Measurements from ENCODE around the gene SLC5A7.

DNA sequence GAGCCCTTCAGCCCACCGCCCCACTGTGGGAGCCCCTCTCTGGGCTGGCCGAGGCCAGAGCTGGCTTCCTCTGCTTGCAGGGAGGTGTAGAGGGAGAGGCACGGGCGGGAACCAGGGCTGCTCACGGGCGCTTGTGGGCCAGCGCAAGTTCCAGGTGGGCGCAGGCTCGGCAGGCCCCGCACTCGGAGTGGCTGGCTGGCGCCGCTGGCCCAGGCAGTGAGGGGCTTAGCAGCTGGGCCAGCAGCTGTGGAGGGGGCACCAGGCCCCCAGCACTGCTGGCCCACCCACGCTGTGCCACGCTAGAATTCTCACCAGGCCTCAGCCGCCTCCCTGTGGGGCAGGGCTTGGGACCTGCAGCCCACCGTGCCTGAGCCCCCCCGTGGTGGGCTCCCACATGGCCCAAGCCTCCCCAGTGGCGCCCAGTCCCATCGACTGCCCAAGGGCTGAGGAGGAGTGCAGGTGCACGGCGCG, 45.2 kb downstream of the SLC5A7 start:
- no peak for TF ChIP-seq KDM6A (CRISPR knock-in tag; IDR thresholded peaks at IDR 0.05; ENCODE audit: low read depth)
- TF ChIP-seq, protein P1, sequence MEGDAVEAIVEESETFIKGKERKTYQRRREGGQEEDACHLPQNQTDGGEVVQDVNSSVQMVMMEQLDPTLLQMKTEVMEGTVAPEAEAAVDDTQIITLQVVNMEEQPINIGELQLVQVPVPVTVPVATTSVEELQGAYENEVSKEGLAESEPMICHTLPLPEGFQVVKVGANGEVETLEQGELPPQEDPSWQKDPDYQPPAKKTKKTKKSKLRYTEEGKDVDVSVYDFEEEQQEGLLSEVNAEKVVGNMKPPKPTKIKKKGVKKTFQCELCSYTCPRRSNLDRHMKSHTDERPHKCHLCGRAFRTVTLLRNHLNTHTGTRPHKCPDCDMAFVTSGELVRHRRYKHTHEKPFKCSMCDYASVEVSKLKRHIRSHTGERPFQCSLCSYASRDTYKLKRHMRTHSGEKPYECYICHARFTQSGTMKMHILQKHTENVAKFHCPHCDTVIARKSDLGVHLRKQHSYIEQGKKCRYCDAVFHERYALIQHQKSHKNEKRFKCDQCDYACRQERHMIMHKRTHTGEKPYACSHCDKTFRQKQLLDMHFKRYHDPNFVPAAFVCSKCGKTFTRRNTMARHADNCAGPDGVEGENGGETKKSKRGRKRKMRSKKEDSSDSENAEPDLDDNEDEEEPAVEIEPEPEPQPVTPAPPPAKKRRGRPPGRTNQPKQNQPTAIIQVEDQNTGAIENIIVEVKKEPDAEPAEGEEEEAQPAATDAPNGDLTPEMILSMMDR (CRISPR knock-in tag; IDR thresholded peaks at IDR 0.05) = no peak
- TF ChIP-seq CBX1 (IDR thresholded peaks at IDR 0.05; ENCODE audit: low read depth) = no peak
- TF ChIP-seq, protein P2, sequence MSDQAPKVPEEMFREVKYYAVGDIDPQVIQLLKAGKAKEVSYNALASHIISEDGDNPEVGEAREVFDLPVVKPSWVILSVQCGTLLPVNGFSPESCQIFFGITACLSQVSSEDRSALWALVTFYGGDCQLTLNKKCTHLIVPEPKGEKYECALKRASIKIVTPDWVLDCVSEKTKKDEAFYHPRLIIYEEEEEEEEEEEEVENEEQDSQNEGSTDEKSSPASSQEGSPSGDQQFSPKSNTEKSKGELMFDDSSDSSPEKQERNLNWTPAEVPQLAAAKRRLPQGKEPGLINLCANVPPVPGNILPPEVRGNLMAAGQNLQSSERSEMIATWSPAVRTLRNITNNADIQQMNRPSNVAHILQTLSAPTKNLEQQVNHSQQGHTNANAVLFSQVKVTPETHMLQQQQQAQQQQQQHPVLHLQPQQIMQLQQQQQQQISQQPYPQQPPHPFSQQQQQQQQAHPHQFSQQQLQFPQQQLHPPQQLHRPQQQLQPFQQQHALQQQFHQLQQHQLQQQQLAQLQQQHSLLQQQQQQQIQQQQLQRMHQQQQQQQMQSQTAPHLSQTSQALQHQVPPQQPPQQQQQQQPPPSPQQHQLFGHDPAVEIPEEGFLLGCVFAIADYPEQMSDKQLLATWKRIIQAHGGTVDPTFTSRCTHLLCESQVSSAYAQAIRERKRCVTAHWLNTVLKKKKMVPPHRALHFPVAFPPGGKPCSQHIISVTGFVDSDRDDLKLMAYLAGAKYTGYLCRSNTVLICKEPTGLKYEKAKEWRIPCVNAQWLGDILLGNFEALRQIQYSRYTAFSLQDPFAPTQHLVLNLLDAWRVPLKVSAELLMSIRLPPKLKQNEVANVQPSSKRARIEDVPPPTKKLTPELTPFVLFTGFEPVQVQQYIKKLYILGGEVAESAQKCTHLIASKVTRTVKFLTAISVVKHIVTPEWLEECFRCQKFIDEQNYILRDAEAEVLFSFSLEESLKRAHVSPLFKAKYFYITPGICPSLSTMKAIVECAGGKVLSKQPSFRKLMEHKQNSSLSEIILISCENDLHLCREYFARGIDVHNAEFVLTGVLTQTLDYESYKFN (CRISPR knock-in tag; conservative IDR thresholded peaks at IDR 0.05) = no peak
- no peak for TF ChIP-seq TAF1 (CRISPR knock-in tag; IDR thresholded peaks at IDR 0.05)
- no peak for TF ChIP-seq POLR2AphosphoS2 (IDR thresholded peaks at IDR 0.05; ENCODE audit: low read depth, low read length)
